ENCODE results near the gene IL17RB.

Gene IL17RB

DNA sequence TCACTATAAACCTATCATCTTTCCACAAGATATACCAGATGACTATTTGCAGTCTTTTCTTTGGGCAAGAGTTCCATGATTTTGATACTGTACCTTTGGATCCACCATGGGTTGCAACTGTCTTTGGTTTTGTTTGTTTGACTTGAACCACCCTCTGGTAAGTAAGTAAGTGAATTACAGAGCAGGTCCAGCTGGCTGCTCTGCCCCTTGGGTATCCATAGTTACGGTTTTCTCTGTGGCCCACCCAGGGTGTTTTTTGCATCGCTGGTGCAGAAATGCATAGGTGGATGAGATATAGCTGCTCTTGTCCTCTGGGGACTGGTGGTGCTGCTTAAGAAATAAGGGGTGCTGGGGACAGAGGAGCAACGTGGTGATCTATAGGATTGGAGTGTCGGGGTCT lies 33.9 kb upstream of the IL17RB start:
- no peak for DNase-seq

DNA sequence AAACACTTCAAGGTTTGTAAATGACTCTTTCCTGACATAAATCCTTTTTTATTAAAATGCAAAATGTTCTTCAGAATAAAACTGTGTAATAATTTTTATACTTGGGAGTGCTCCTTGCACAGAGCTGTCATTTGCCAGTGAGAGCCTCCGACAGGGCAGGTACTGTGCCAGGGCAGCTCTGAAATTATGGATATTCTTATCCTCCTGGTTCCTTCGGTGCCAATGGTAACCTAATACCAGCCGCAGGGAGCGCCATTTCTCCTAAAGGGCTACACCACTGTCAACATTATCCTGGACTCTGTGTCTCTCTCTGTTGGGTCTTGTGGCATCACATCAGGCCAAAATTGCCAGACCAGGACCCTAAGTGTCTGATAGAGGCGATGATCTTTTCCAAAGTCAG lies 33.1 kb upstream of the IL17RB start:
- DNase-seq, result no peak

DNA sequence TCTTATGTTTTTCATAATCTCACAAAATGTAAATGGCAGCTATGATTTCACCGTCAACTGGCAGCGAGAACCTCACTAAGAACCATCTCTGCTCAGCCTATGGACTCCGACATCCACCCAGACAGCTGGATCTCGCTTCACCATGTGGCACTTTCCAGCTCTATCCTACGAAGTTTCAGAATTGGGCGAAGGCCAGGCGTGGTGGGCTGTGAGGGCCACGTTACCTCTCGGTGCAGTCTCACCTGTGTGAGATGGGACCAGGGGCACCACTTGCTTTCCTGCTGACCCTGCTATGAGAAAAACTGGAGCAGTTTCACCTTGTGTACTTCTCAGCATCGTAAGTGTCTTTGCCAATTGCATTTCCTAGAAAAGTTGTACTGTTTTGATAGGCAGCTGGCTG lies 32.5 kb upstream of the IL17RB start:
- no peak for DNase-seq

DNA sequence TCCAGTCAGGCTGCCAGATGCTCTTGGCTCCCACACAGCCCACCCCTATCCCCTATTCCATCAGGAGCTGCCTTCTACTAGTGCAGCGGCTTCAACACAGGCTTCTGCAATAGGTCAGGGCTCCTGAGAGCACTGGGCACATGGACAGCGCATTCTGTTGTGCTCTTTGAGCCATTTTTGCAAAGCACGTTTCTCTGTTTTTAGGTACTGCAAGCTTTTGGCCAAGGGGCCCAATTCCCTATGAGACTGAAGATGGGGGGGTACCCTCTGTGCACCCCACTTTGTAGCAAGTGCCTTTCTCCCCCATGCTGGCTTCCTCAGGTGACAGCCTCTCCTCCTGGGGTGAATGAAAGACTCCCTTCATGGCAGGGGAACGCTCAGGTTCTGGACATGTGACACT lies 31.3 kb upstream of the IL17RB start:
- DNase-seq, result no peak

DNA sequence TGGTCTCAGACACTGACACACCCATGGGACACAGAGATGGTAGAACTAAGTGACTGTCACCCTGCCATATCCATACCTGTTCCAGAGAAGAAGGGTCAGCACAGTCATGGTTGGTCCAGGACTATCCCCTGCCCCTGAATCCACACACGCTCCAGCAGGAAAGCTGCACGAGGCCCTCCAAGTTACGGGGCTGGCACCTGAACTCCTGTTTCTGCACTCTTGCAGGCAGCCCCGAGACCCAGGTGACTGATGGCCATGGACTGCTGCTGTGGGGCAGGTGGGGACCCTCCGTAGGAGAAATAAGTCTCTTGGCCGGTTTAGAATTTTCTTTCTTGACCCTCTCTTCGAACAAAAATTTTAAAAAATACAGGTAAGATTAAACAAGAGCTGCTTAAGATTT lies 30.7 kb upstream of the IL17RB start:
- DNase-seq, result no peak

DNA sequence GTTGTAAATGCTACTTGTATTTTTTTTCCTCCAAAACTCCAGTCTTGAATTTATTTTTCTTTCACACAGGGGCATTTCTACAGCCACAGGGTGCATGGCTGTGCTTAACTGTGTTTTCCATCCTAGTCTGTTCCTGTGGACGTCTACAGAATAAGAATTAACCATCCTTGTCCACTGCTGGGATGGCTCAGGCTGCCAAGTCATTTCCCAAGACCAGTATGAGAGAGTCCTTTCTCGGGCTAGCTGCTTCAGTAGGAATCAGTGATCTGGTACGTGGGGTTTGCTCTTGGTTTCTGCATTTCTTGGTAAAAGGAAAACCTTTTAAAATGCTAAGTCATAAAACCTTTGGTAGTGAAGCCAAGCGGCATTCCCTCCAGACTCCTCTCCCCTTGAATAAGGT lies 29.9 kb upstream of the IL17RB start:
- no peak for DNase-seq

DNA sequence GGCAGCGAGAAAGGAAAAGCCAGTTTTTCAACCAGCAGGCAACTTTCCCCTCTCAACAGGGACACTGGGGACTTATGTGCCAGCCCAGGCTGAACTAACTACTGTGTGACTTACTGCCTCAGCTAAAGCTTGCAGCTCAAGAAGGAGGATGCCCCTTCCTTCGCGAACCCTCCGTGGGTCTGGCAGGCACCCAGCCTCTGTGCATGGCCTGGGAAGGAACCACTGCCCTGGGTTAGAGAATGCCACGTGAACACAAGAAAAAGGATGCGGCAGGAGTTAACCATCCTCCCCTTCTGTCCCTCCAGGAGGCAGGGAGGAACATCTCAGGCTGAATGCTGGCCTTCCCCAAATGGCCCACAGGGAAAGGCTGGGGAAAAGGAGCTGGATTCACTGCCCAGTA lies 29.2 kb upstream of the IL17RB start:
- no peak for DNase-seq

DNA sequence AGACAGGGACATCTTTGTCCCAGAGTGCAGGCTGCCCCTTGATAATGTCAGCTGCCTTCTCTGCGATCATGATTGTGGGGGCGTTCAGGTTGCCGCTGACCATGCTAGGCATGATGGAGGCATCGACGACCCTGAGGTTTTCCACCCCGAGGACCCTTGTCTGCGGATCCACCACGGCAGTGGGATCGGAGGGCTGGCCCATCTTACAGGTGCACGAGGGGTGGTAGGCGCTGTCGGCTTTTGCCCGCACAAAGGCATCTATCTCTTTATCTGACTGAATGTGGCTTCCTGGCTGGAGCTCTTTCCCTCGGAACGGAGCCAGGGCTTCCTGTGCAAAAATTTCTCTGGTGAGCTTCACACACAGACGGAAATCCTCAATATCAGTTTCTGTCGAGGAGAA lies 28.6 kb upstream of the IL17RB start:
- no peak for DNase-seq

DNA sequence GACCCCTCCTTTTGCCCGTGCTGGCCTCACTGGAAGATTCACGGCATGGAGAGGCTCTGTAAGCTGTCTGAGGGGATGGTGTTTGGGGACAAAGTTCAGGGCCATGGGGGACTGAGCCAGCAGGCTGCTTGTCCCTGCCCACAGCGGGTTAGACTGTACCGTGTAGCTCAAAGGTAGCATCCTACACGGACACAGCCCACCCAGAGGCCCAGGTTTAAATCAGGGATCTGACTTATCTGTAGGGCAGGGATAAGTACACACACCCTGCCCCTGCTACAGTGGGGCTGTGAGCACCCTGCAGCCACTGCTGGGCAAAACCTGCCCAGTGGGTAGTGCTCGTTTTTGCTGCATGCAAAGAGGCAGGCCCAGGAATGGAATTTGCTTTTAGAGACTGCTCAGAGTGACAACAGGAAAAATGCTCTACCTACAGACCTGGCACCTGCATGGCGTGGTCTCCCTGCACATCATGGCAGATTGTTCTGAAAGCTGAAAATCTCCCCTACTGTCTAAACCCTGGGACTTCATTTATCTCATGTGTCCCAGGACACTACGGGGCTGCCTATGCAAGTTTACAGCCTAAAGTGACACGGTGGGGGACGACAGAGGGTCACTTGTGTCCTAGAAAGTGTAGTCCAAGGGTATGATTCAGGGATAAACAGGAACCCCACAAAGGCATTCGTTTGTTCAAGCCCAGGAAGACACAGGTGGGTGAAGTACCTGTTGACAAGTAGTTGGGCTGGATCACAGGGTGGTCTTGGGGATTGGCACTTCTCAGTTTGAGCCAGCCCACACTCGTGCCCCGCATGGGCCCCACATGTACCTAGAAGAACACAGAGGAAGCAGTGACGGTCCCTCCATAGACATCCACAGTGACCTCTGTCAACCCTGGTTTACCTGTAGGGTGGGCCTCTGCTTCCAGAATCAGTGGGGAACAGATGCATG lies 27.9 kb upstream of the IL17RB start:
- no peak for DNase-seq

DNA sequence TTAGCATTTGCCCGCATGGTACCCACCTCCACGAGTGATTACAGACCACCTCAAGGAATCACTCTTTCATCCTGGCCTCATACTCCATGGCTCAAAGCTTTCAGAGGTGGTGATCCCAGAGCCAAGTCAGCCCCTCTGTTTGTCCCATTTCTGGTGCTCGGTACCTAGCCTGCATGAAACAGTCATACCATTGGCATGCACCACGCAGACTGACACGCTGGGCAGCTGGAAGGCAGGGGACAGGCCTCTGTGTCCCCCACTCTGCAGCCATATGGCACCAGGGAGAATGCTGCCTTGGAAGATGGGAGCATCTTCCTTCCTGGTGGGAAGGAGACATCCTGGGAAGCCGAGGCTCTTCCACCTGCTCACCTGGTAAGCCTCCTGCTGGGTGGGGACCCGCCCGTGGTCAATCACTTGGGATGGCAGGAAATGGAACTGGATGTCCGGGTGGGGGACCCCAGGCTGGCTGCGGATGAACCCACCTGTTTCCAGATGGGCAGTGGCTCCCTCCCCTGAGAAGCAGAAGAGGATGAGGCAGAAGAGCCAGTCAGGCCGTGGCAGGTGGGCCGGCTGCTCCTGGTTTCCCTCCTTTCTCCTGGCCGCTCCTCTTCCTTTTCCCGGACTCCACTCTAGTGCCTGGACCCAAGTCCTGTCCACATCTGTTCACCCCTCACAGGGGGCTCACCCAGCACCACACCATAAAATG lies 27.1 kb upstream of the IL17RB start:
- DNase-seq, result no peak

DNA sequence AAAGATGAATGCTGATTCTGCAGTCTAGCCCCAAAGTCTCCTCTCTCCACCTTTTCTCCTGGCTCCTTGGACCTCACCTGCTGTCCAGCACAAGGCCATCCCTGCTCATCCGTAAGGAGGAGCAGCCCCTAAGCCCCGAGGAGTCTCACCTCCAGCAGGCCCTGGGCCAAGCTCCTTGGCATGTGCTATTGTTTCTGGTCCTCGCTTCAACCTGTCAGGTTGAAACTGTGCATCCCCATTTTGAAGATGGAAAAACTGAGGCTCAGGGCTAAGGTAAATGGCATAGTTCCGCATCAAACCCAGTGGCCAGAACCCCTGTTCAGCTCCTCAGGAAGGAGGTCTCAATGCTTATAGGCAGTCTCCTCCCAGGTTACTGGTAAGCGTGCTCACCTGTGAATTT lies 26.3 kb upstream of the IL17RB start:
- no peak for DNase-seq

DNA sequence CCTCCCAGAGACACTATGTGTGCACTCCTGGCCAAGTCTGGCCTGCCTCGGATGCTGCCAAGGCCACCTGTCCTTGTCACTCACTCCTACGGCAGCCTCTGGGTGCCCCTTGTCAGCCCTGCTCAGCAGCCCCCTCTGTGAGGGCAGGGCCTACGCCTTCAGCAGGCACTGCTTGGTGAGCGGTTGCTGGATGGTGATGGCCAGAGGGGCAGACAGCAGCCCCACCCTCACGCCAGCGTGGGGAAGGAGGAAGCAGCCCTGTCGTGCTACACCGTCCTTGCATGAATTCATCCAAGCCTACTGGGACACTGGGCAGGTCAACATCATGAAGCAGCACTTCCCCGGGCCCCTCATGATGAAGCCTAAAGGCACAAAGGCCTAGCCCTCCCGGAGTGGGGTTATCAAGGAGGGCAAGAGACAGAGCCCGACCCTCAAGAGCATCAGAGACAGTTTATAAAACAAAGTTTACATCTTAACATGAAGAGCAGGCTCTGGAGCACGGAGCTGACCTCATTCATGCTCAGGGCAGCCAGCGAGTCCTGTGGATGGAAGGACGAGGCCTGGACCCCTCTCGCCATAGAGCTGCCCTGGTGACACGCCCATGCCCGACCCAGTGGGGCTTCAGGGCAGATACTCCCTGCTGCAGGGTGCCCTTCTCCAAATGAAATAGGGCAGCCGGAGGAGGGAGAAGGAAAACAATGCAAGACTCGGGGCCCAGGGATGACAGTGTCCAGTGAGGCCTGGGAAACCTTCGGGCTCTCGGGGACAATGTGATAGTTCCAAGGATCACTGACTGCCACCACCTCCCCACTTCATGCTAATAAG lies 25.4 kb upstream of the IL17RB start:
- DNase-seq, result no peak

DNA sequence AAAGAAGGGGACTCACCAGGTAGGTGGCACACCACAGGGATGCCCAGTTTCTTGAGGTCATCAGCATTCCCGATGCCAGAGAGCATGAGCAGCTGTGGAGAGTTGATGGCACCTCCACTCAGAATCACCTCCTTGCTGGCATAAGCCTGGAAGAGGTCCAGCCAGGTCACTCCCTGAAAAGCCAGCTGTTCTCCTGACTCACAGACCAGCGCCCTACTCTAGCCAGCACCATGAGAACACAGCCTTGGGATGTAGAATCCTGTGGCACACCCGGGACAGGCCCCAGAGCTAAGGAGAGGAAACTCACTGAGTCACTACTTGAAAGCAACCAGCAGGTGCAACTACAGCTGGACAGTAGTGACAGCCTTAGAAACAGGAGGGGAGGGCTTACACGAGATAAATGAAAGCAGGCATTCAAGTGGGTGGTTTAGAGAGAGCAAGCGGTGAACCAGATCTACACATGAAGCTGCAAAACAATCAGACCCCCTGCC lies 24.7 kb upstream of the IL17RB start:
- no peak for DNase-seq

DNA sequence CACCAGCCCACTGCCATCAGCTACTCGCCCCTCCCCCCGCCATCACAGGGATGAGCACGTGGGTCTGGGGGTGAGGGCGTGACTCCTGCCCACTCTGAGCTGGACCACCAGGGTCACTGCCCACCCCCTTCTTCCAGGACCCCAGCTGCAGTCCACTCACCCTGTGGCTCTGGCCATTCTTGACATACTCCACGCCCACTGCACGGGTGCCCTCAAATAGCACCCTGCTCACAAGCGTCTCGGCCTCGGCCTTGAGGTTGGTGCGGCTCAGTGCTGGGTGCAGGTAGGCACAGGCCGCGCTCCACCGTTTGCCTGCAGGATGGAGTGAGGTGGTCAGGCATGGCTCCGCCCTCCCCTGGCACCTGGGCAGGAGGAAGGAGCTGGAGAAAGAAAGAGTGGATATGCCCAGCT lies 24.0 kb upstream of the IL17RB start:
- DNase-seq, result no peak

DNA sequence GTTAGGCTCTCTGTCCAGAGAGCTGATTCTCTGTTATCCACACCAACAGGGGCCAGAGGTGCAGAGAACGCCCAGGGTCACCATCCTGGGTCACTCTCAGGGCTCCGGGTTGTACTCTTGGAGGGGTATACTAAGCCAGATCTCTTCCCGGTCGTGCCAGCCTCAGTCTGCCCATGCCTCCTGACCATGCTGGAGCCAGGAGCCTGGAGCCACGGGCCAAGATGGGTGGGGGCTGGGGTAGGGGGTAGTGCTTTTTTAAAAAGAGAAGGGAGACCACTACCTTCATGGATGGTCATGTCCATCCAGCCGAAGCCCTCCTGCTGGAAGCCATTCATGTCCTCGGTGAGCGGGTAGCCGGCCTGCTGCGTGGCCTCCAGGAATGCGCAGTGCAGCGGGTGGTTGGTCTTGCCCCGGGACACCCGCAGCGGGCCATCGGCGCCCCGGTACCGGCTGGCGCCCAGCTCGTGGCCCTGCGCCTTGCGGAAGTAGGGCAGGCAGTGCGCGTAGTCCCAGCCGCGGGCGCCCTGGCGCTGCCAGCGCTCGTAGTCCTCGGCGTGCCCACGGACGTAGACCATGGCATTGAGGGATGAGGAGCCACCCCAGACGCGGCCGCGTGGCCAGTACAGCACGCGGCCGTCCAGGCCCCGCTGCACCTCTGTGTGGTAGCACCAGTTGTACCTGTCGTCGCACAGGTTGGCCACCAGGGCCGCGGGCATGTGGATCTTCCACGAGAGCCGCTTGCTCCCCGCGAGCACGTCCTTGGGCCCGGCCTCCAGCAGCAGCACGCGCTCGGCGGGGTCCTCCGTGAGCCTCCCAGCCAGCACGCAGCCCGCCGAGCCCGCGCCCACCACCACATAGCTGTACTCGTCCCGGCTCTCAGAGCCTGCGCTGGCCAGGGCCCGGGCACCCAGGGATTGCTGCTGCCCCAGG lies 23.1 kb upstream of the IL17RB start:
- DNase-seq, result no peak

DNA sequence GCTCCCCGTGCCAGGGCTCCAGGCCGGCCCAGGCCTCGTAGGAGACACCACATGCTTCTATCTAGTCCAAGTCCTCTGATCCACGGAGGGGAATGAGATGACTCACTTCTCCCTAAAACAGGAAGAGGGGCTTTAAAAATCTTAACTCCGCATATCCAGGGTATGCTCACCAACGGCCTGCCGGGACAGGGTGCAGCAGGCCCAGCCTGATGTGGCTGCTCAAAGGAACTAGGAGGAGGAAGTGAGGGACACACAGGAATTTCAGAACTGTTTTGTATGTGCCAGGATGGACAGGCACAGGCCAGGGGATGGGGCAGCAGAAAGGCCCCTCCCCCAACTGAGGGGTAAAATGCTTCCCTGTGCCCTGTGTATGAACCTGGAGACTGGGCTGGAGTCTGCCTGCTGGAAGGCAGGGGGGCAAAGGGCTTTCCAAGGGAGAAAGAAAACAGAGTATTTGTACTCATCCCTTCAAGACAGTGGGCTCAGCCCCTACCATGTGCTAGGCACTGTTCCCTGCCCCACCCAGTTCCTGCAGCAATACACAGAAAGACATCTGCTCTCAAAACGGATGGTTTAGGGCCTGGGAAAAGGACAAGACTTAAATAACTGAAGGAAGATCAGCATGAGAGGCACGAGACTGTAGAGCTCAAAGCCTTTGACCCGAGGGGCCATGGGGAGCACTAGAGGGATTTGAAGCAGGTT lies 22.3 kb upstream of the IL17RB start:
- DNase-seq, result no peak

DNA sequence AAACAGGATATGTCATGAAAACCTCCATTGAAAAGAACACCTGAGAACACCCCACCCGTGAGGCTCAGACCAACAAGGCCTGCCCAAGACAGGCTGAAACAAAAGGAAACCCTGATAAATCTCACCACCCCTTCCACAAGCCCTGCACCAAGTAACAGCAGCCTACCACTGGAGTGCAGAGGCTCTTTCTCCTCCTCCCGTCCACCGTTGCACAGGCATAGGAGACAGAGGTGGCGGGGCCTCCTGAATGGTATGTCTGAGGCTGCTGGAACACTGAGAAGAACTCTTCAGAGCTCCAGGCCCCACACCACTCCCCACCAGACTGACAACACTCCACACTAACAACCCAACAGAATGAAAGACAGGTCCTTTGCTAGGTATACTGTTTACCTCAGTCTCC lies 21.6 kb upstream of the IL17RB start:
- DNase-seq, result no peak

DNA sequence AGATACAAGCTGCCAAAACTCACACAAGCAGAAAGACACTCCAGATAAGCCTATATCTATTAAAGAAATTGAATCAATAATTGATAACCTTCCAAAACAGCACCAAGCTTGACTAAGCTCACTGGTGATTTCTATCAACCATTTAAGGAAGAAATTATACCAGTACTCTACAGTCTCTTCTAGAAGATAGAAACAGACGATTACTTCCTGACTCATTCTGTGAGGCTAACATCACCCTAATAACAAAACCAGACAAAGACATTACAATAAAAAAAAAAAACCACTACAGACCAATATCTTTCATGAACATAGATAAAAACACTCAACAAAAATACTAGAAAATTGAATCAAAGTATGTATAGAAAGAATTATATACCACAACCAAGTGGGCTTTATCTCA lies 20.3 kb upstream of the IL17RB start:
- no peak for DNase-seq

DNA sequence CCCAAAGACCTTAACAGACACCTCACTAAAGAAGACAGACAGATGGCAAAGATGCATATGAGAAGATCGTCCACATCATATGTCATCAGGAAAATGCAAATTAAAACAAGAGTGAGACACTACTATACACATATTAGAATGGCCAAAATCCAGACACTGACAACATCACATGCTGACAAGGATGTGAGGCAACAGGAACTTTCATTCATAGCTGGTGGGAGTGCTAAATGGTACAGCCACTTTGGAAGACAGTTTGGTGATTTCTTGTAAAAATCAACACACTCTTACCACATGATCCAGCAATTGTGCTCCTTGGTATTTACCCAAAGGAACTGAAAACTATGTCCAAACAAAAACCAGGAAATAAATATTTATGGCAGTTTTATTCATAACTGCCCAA lies 17.8 kb upstream of the IL17RB start:
- no peak for DNase-seq

DNA sequence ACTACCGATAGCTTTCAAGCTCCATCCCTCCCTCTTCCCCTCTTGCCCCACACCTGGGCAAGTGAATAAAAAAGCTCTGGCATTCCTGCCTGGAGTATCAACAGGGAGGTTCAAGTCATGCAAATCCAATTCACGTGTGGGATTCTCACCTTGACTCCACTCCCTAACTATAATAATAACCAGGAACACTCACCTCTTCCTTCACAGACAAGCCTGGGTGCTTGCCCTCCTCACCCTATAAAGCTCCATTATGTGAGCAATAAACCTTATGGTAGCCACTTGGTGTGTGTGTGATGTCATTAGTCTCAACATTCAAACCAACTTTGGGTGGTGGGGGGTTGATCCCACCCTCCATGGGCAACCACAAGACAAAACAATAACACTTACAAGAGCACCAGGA lies 16.8 kb upstream of the IL17RB start:
- no peak for DNase-seq

DNA sequence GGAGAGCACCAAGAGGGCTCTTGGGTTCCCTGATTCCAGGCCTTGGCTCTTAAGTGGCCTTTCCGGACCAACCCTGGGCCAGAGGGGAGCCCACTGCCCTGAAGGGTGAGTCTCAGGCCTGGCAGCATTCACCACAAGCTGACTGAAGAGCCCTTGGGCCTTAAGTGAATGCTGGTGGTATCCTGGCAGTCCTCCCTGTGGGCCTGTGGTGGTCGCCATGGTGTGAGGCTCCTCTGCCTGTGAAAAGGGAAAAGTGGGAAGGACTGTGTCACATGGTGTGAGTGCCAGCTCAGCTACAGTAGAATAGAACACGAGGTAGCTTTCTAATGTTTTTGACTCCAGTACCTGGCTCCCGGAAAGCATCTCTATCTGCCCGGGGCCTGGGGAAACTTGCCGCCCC lies 15.4 kb upstream of the IL17RB start:
- no peak for DNase-seq
